ENCODE measurements around the gene TPRN.

GRCh38 chr9:137215196-137215986 lies 14.8 kb upstream of the TPRN start:
- TF ChIP-seq CTCF (IDR thresholded peaks at IDR 0.05) = no peak
- no peak for TF ChIP-seq POLR2A (IDR thresholded peaks at IDR 0.05)
